A673 (cell line): ENCODE results near the gene UNC13C.

Experiments
- EZH2 ChIP-seq: fragments of 200-600 bp; sonication (generic); IDR thresholded peaks from 2 replicates; pipeline ENCODE4 v1.6.1; 2017; ENCODE audit warnings: borderline replicate concordance, low read depth, mild to moderate bottlenecking, mixed read lengths, antibody characterized with exemption, low read length; ENCODE audit not compliant: poor library complexity, severe bottlenecking
- TF ChIP-seq, protein P1 (sequence below): fragments of 300-800, 200-600 bp; sonication (generic); conservative IDR thresholded peaks from 2 replicates; pipeline ENCODE4 v1.5.1; 2017; ENCODE audit warnings: low read depth, mild to moderate bottlenecking, antibody characterized with exemption, low read length, moderate library complexity, mixed read lengths

DNA sequence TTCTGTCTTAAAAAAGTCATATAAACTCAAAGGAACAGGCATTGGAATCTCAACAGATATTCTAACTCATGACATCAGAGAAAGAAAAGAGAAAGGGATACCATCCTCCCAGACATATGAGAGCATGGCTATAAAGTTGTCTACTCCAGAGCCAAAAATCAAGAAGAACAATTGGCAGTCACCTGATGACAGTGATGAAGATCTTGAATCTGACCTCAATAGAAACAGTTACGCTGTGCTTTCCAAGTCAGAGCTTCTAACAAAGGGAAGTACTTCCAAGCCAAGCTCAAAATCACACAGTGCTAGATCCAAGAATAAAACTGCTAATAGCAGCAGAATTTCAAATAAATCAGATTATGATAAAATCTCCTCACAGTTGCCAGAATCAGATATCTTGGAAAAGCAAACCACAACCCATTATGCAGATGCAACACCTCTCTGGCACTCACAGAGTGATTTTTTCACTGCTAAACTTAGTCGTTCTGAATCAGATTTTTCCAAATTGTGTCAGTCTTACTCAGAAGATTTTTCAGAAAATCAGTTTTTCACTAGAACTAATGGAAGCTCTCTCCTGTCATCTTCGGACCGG lies 35.9 kb downstream of the UNC13C start:
- TF ChIP-seq, protein P1, sequence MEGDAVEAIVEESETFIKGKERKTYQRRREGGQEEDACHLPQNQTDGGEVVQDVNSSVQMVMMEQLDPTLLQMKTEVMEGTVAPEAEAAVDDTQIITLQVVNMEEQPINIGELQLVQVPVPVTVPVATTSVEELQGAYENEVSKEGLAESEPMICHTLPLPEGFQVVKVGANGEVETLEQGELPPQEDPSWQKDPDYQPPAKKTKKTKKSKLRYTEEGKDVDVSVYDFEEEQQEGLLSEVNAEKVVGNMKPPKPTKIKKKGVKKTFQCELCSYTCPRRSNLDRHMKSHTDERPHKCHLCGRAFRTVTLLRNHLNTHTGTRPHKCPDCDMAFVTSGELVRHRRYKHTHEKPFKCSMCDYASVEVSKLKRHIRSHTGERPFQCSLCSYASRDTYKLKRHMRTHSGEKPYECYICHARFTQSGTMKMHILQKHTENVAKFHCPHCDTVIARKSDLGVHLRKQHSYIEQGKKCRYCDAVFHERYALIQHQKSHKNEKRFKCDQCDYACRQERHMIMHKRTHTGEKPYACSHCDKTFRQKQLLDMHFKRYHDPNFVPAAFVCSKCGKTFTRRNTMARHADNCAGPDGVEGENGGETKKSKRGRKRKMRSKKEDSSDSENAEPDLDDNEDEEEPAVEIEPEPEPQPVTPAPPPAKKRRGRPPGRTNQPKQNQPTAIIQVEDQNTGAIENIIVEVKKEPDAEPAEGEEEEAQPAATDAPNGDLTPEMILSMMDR: no peak
- TF ChIP-seq EZH2: no peak
